Heart left ventricle (tissue), 13 donors: Measurements from ENCODE around the gene TNPO3.

ENCODE experiments used
- CTCF ChIP-seq, 12 donors: fragments of 200-600 bp; sonication (generic) in 4 of 12; IDR thresholded peaks; one replicate each; pipeline versions ENCODE4 v1.5.0 to v1.8.0; 2018 to 2022; ENCODE audit warnings: antibody characterized with exemption in 12 of 12, mild to moderate bottlenecking in 5 of 12
- POLR2A ChIP-seq, 2 donors: fragments of 450-650 bp; IDR thresholded peaks; one replicate each; pipeline ENCODE4 v1.6.1; 2017; ENCODE audit warnings: antibody characterized with exemption in 2 of 2, mild to moderate bottlenecking in 2 of 2, moderate library complexity in 2 of 2
- donor health status: ischemic (EF 13 %, LVEDD 7.1; RV severe dilation, severe dysfunction).
- donor health status: DM: no; HTN: yes; CAD: no.
- donor health status: DM: no; HTN: no; CAD: no.
- donor health status: ischemic (EF 25% LVEDD 6.9; RV normal size, moderate dysfunction).
- donor health status: ischemic (EF 25% LVEDD 5.7; RV mildly dilated, moderate dysfunction).
- donor health status: ischemic (EF 35%, LVEDD 5.7; RV mildly dilated, moderate dysfunction).
- donor health status: nonischemic (EF 11% LVEDD 7.7; RV severe dilation, severe dysfunction).
- donor health status: DM: yes; HTN: yes; CAD: no.
- donor health status: PGD.
- donor health status: ischemic (EF 29% LVEDD 5.4; RV normal size, mild dysfunction).
- donor health status: nonischemic (EF 23%, LVEDD 6.1; RV moderate dilation, normal function).

GRCh38 chr7:129006636-129007414 is 48.1 kb downstream of the TNPO3 start:
- TF ChIP-seq CTCF (IDR thresholded peaks at IDR 0.05) (no peak), POLR2A (IDR thresholded peaks at IDR 0.05) (no peak)
